Gastroesophageal sphincter (tissue), 4 donors: ENCODE measurements around the gene CHAC1. TPM values are rescaled to one million over a fixed set of nuclear protein-coding genes. Genes with fewer than 3 reads are reported as not detected.

Source experiments
- ATAC-seq: fragments of 150-250 bp; one replicate; pipeline ENCODE4 v1.9.1; 2016; ENCODE audit warnings: mild to moderate bottlenecking, moderate library complexity
- H3K27ac ChIP-seq, 4 donors: fragments of 200-600 bp; sonication (generic) in 3 of 4; 1 replicate in 3 of 4; 2 replicates in 1 of 4; pipeline ENCODE4 v1.5.1; 2016 to 2019
- H3K27me3 ChIP-seq: fragments of 200-600 bp; sonication (generic); one replicate; pipeline ENCODE4 v1.5.1; 2019
- H3K36me3 ChIP-seq, 2 donors: fragments of 200-600 bp; sonication (generic); one replicate each; pipeline ENCODE4 v1.5.1; 2019; ENCODE audit warnings: control low read depth in 1 of 2
- H3K4me1 ChIP-seq, 3 donors: fragments of 200-600 bp; sonication (generic); 1 replicate in 2 of 3; 2 replicates in 1 of 3; pipeline ENCODE4 v1.5.1; 2016 to 2019; ENCODE audit warnings: control low read depth in 2 of 3
- H3K4me3 ChIP-seq, 2 donors: fragments of 200-600 bp; sonication (generic); one replicate each; pipeline ENCODE4 v1.5.1; 2019; ENCODE audit warnings: mild to moderate bottlenecking in 1 of 2, moderate library complexity in 1 of 2
- H3K9me3 ChIP-seq, 3 donors: fragments of 200-600 bp; sonication (generic); one replicate each; pipeline ENCODE4 v1.5.1; 2017 to 2019; ENCODE audit warnings: control low read depth in 2 of 3
- EP300 ChIP-seq: sonication (generic); formaldehyde crosslinking; IDR thresholded peaks from one replicate; pipeline ENCODE4 v1.6.1; 2017; ENCODE audit warnings: antibody characterized with exemption, mild to moderate bottlenecking
- POLR2A ChIP-seq, 2 donors: fragments of 450-650 bp; IDR thresholded peaks; one replicate each; pipeline ENCODE4 v1.6.1; 2017; ENCODE audit warnings: antibody characterized with exemption in 2 of 2, mild to moderate bottlenecking in 2 of 2, moderate library complexity in 1 of 2
- POLR2AphosphoS5 ChIP-seq: sonication (generic); formaldehyde crosslinking; IDR thresholded peaks from one replicate; pipeline ENCODE4 v1.6.1; 2017; ENCODE audit warnings: antibody characterized with exemption
- WGBS, 2 donors: methylation state at CpG; one replicate each; pipeline ENCODE4 v1.1.5; 2018; ENCODE audit warnings: low coverage in 1 of 2; 5-methylcytosine and 5-hydroxymethylcytosine counted together
- total RNA-seq, 4 donors: library from RNA; depleted of rRNA; stranded (reverse); fragments of >200 nt; gene quantifications; one replicate each; pipeline ENCODE4 v1.1.0, GENCODE V29; 2016
- TF ChIP-seq, protein P1 (sequence below), 4 experiments: fragments of 200-600 bp in 2 of 4; fragments of 450-650 bp in 2 of 4; sonication (generic) in 1 of 4; IDR thresholded peaks; one replicate each; pipeline ENCODE4 v1.5.1; 2017 to 2019; ENCODE audit warnings: antibody characterized with exemption in 4 of 4, mild to moderate bottlenecking in 2 of 4, moderate library complexity in 2 of 4

The CHAC1 gene
- total RNA-seq, 4 donors from 2014 or later: 0.54 to 1.8 (median 1.5) TPM

DNA sequence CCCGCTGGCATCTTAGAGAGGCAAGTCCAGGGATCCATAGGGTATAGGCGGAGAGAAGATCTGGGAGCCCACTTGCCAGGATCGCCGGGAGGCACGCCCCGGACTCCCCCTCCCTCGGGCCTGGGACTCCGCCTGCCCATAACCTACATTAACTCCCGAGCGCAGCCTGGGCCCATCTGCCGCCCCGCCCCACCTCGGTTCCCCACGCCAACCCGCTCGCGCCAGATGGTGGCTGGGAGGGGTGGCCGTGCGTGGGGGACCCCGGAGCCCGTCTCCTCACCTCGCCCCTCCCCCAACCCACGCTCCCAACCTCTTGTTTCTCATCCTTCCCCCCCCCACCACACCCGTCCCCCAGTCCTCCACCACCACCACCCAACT lies 25.8 kb upstream of the CHAC1 start:
- H3K36me3 ChIP-seq: no peaks in the 10 kb centered on the region
- 0 to 20% methylated on average over 1 to 4 of the region's 24 CpGs for WGBS, 2 donors
- peaks cover 77% of the 10 kb centered on the region for H3K27me3 ChIP-seq
- peaks cover 0 to 57% (median 42%) of the 10 kb centered on the region in 3 donors for H3K4me1 ChIP-seq
- TF ChIP-seq, protein P1, sequence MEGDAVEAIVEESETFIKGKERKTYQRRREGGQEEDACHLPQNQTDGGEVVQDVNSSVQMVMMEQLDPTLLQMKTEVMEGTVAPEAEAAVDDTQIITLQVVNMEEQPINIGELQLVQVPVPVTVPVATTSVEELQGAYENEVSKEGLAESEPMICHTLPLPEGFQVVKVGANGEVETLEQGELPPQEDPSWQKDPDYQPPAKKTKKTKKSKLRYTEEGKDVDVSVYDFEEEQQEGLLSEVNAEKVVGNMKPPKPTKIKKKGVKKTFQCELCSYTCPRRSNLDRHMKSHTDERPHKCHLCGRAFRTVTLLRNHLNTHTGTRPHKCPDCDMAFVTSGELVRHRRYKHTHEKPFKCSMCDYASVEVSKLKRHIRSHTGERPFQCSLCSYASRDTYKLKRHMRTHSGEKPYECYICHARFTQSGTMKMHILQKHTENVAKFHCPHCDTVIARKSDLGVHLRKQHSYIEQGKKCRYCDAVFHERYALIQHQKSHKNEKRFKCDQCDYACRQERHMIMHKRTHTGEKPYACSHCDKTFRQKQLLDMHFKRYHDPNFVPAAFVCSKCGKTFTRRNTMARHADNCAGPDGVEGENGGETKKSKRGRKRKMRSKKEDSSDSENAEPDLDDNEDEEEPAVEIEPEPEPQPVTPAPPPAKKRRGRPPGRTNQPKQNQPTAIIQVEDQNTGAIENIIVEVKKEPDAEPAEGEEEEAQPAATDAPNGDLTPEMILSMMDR (IDR thresholded peaks at IDR 0.05): no peak
- TF ChIP-seq POLR2A (IDR thresholded peaks at IDR 0.05): no peak
- no peak for ATAC-seq
- H3K9me3 ChIP-seq: no peaks in the 10 kb centered on the region
- H3K27ac ChIP-seq: no peak overlapping the region
- H3K4me3 ChIP-seq: peak overlapping the region in 1 of 2 donors; percentile 55

DNA sequence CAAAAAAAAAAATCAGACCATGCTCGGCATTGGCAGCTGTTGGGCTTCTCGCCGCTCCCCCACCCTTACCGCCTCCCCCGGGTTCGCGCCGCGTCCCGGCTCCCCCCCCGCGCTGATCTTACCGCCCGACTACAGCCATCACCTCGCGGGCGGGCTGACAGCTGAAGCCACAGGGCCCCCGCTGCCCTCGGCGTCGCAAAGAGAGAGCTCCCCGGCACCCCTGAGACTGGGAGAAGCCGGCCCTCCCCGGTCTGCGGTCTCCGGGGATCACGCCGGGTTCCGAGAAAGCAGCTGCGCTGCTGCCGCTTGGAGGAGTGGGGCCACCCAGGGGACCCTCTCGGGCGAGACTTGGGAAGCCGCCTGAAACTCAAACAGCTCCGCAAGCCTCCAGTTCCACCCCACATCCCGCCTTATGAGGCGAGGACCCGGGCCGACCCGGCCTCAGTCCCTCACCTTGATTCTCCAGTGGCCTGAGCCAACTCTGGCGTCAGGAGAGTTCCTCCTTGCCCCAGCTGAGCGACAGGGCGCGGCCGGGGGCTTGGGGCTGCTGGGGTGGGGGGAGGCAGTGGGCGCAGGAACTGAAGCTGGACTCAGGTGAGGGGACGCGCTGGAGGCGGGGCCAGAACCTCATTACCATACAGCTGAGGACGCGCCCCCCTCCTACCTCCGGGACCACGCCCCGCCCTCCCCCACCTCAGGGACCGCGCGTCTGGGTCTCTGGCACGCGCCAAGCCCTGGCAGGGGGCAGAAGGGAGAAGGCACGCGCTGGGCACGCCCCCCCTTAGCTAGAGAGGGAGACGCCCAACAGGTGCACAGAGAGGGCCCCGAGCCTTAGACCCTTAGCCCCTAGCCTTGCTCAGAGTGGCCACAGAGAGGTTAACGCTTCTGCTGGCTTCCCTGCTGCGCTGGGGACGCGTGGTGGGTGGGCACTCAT lies 25.1 kb upstream of the CHAC1 start:
- H3K27me3 ChIP-seq: peaks cover 83% of the 10 kb centered on the region
- H3K36me3 ChIP-seq: no peaks in the 10 kb centered on the region
- peaks cover 0 to 57% (median 42%) of the 10 kb centered on the region in 3 donors for H3K4me1 ChIP-seq
- H3K4me3 ChIP-seq: peak overlapping the region; percentile 3 to 55
- WGBS, 2 donors: 0% methylated on average over 1 of the region's 68 CpGs; no CpG with 5 or more reads in 1 of the 2 donors
- H3K9me3 ChIP-seq: no peaks in the 10 kb centered on the region
- TF ChIP-seq POLR2AphosphoS5 (no peak), EP300 (no peak), POLR2A (IDR thresholded peaks at IDR 0.05) (no peak)
- TF ChIP-seq, protein P1 (IDR thresholded peaks at IDR 0.05): no peak
- no peak for ATAC-seq
- H3K27ac ChIP-seq: peak overlapping the region in 2 of 4 donors; percentile 6 to 33

DNA sequence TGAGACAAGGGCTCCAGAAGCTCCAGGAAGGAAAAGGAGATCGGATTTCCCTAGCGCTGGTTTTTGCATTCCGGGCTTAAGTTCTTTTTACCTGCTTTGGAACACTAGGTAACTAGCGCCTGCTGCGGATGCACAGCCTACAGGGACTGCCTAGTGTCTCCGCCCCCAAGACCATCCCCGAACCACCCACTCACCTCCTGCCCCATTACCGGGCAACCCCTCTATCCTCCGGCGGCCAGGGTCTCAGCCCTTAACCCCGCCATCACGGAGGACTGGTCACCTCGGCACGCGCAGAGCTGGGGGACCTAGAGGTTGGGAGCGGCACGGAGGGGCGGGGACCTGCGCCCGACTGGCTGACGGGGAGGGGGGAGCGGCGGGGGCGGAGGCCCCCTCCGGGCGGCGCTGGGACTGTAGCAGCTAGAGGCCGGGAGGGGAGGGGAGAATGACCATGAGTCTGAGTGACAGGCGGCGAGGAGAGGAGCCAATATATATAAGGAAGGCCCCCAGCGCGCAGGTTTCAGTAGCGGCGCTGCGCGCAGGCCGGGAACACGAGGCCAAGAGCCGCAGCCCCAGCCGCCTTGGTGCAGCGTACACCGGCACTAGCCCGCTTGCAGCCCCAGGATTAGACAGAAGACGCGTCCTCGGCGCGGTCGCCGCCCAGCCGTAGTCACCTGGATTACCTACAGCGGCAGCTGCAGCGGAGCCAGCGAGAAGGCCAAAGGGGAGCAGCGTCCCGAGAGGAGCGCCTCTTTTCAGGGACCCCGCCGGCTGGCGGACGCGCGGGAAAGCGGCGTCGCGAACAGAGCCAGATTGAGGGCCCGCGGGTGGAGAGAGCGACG lies 24.2 kb upstream of the CHAC1 start, which contains the start of gene DLL4:
DLL4 (plus strand) TSS at position 520 of the 839 bp plus-strand sequence. CDS start 329 bp downstream, outside the sequence.
- WGBS, 2 donors: 0% methylated on average over 8 of the region's 71 CpGs; no CpG with 5 or more reads in 1 of the 2 donors
- peak within 1 kb of the TSS in 3 of 4 donors; percentile 7 to 60 (median 33) for H3K27ac ChIP-seq
- H3K36me3 ChIP-seq: no peaks in the 10 kb centered on the region
- ATAC-seq: peak; percentile 64
- H3K4me3 ChIP-seq: peak within 1 kb of the TSS; percentile 21 to 55
- H3K27me3 ChIP-seq: peaks cover 92% of the 10 kb centered on the region
- H3K4me1 ChIP-seq: peaks cover 0 to 57% (median 42%) of the 10 kb centered on the region in 3 donors
- H3K9me3 ChIP-seq: no peaks in the 10 kb centered on the region
- TF ChIP-seq EP300 (no peak), POLR2AphosphoS5 (peak; percentile 31), POLR2A (IDR thresholded peaks at IDR 0.05) (peak; percentile 51 to 53)
- TF ChIP-seq, protein P1 (IDR thresholded peaks at IDR 0.05): no peak

DNA sequence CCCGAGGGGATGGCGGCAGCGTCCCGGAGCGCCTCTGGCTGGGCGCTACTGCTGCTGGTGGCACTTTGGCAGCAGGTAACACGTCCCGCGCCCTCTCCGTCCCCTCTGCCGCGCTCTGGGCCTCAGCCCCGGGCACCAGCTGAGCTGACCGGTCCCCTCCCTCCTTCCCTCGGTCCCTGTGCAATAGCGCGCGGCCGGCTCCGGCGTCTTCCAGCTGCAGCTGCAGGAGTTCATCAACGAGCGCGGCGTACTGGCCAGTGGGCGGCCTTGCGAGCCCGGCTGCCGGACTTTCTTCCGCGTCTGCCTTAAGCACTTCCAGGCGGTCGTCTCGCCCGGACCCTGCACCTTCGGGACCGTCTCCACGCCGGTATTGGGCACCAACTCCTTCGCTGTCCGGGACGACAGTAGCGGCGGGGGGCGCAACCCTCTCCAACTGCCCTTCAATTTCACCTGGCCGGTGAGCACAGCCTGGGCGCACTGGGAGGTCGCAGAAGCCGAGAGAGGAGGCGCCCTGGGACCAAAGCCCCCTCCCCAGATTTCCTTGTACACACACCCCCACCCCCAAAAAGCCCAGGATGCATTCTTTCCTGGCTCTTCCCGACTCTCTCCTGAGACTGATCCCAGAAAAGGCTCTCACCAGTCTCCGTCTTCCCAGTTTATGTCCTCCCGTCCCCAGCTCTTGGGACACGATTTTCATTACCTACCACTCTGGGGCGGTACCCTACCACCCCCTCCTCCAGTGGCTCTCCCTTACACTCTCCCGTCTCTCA lies 23.4 kb upstream of the CHAC1 start:
- peak overlapping the region in 3 of 4 donors; percentile 7 to 60 (median 33) for H3K27ac ChIP-seq
- peak; percentile 26 for ATAC-seq
- H3K4me3 ChIP-seq: peak overlapping the region; percentile 21 to 55
- H3K27me3 ChIP-seq: peaks cover 100% of the 10 kb centered on the region
- no peaks in the 10 kb centered on the region for H3K9me3 ChIP-seq
- WGBS, 2 donors: 0 to 2% methylated on average over 1 to 8 of the region's 56 CpGs
- H3K36me3 ChIP-seq: peaks cover 0 to 6% of the 10 kb centered on the region in 2 donors
- peaks cover 0 to 57% (median 42%) of the 10 kb centered on the region in 3 donors for H3K4me1 ChIP-seq
- TF ChIP-seq, protein P1 (IDR thresholded peaks at IDR 0.05): no peak
- TF ChIP-seq POLR2AphosphoS5 (no peak), POLR2A (IDR thresholded peaks at IDR 0.05) (no peak), EP300 (no peak)
